Neural cell (in vitro differentiated cells): ENCODE results near the gene ZDHHC16. TPM values are rescaled to one million over a fixed set of nuclear protein-coding genes. Genes with fewer than 3 reads are reported as not detected.

ENCODE experiments used
- H2AFZ ChIP-seq: fragments of 200-600, 300-800 bp; sonication (generic), shearing (Covaris generic); 2 replicates; pipeline ENCODE4 v1.6.0; 2014; ENCODE audit warnings: low read depth, mild to moderate bottlenecking, antibody characterized with exemption, low read length, moderate library complexity
- H3F3A ChIP-seq: fragments of 200-600 bp; shearing (Covaris generic); 2 replicates; pipeline ENCODE4 v1.6.1; 2016; ENCODE audit warnings: mild to moderate bottlenecking, moderate library complexity, mixed read lengths, antibody characterized with exemption, low read length; ENCODE audit not compliant: insufficient read depth, poor library complexity, severe bottlenecking
- H3K27ac ChIP-seq: fragments of 200-600, 300-800 bp; sonication (generic), shearing (Covaris generic); 2 replicates; pipeline ENCODE4 v1.5.1; 2014; ENCODE audit warnings: mild to moderate bottlenecking, low read length, moderate library complexity
- H3K27me3 ChIP-seq: fragments of 300-800, 200-600 bp; sonication (generic), shearing (Covaris generic); 2 replicates; pipeline ENCODE4 v1.6.0; 2014; ENCODE audit warnings: mild to moderate bottlenecking, low read depth, low read length, moderate library complexity; ENCODE audit not compliant: insufficient read depth
- H3K36me3 ChIP-seq: fragments of 300-800, 200-600 bp; sonication (generic), shearing (Covaris generic); 2 replicates; pipeline ENCODE4 v1.5.1; 2014; ENCODE audit warnings: mild to moderate bottlenecking, antibody characterized with exemption, low read length, moderate library complexity; ENCODE audit not compliant: insufficient read depth
- H3K4me2 ChIP-seq: fragments of 300-800, 200-600 bp; sonication (generic), shearing (Covaris generic); 2 replicates; pipeline ENCODE4 v1.6.0; 2014; ENCODE audit warnings: mild to moderate bottlenecking, low read length
- H3K4me3 ChIP-seq: fragments of 300-800, 200-600 bp; sonication (generic), shearing (Covaris generic); 2 replicates; pipeline ENCODE4 v1.5.1; 2014; ENCODE audit warnings: mild to moderate bottlenecking, low read length, moderate library complexity
- H3K79me2 ChIP-seq: fragments of 200-600 bp; shearing (Covaris generic); replicated peaks from 2 replicates; pipeline ENCODE4 v1.6.0; 2014; ENCODE audit warnings: mild to moderate bottlenecking, low read length, moderate library complexity; ENCODE audit not compliant: insufficient read depth
- H3K9ac ChIP-seq: fragments of 300-800, 200-600 bp; sonication (generic), shearing (Covaris generic); 2 replicates; pipeline ENCODE4 v1.6.1; 2016; ENCODE audit warnings: mild to moderate bottlenecking, low read length, mixed read lengths
- H3K9me2 ChIP-seq: fragments of 200-600 bp; shearing (Covaris generic); 2 replicates; pipeline ENCODE4 v1.6.1; 2016; ENCODE audit warnings: mild to moderate bottlenecking, low read length, mixed read lengths; ENCODE audit not compliant: insufficient read depth
- H3K9me3 ChIP-seq: fragments of 200-600, 300-800 bp; sonication (generic), shearing (Covaris generic); 2 replicates; pipeline ENCODE4 v1.6.1; 2016; ENCODE audit warnings: mild to moderate bottlenecking, mixed run types, low read length, moderate library complexity, mixed read lengths
- H4K20me1 ChIP-seq: fragments of 200-600 bp; shearing (Covaris generic); 2 replicates; pipeline ENCODE4 v1.6.1; 2016; ENCODE audit warnings: mild to moderate bottlenecking, mixed run types; ENCODE audit not compliant: insufficient read depth
- EP300 ChIP-seq: fragments of 450-650 bp; conservative IDR thresholded peaks from 2 replicates; pipeline ENCODE4 v1.6.1; 2014; ENCODE audit warnings: antibody characterized with exemption, mild to moderate bottlenecking, moderate library complexity; ENCODE audit not compliant: poor library complexity, severe bottlenecking
- EZH2 ChIP-seq: fragments of 200-600, 300-800 bp; shearing (Covaris generic), sonication (generic); IDR thresholded peaks from 2 replicates; pipeline ENCODE4 v1.6.1; 2014; ENCODE audit warnings: antibody characterized with exemption, low read length, borderline replicate concordance, mild to moderate bottlenecking; ENCODE audit not compliant: insufficient read depth, poor library complexity, severe bottlenecking
- MXI1 ChIP-seq: fragments of 450-650 bp; conservative IDR thresholded peaks from 2 replicates; pipeline ENCODE4 v1.6.1; 2014; ENCODE audit warnings: antibody characterized with exemption, mild to moderate bottlenecking; ENCODE audit not compliant: poor library complexity, severe bottlenecking
- POLR2AphosphoS5 ChIP-seq: IDR thresholded peaks from 2 replicates; pipeline ENCODE4 v1.6.1; 2012
- RAD21 ChIP-seq: fragments of 450-650 bp; conservative IDR thresholded peaks from 2 replicates; pipeline ENCODE4 v1.6.1; 2014; ENCODE audit warnings: antibody characterized with exemption, mild to moderate bottlenecking, moderate library complexity
- SMC3 ChIP-seq: fragments of 450-650 bp; conservative IDR thresholded peaks from 2 replicates; pipeline ENCODE4 v1.6.1; 2014; ENCODE audit warnings: antibody characterized with exemption, mild to moderate bottlenecking, moderate library complexity; ENCODE audit not compliant: poor library complexity
- TAF1 ChIP-seq: IDR thresholded peaks from 2 replicates; pipeline ENCODE4 v1.6.1; 2012; ENCODE audit warnings: low read depth
- polyA plus RNA-seq: library from polyadenylated mRNA; depleted of rRNA; stranded (reverse); fragments of >200 nt; gene quantifications from 2 replicates; pipeline ENCODE4 v1.2.3, GENCODE V29; 2014
- TF ChIP-seq, protein P1 (sequence below): IDR thresholded peaks from 2 replicates; pipeline ENCODE4 v1.6.1; 2012; ENCODE audit warnings: borderline replicate concordance
- TF ChIP-seq, protein P2 (sequence below): fragments of 450-650 bp; IDR thresholded peaks from 2 replicates; pipeline ENCODE4 v1.5.1; 2014; ENCODE audit warnings: antibody characterized with exemption, mild to moderate bottlenecking, moderate library complexity; ENCODE audit not compliant: poor library complexity, severe bottlenecking

Gene ZDHHC16
- polyA plus RNA-seq, 1 donor from 2014 or later = 34.3 TPM

DNA sequence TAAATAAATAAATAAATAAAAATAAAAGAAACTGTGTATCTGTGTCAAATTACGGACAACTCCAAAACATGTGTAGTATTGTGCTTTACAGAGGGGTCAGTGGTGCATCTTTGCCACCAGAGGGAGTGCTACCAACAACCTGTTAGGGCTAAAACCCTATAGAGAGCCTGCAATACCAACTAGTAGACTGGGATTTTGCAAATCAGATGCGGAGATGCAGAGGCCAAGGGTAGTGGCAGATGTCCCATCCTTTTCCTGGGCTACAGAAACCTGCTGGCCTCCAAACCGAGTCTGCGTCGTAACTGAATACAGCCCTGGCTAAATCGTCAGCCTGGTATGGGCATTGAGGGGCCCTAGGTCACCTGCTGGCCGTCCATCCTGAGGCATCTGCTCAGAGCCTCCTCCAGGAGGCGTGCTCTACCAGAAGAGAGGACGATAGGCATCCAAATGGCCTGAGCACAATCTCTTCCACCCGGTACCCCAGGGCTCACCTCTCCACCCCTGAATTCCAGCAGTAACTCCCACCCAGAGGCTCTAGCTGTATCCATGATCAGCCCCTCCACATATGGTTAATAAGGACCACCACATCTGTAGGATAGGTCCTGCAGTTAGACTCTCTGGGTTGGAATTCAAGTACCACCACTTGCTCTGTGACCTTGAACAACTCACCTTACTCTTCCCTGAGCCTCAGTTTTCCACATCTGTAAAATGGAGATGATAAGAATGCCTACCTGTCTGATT lies 38.6 kb upstream of the ZDHHC16 start:
- Histone ChIP-seq H2AFZ (no peak overlapping the region), H3K9me2 (no peaks in the 10 kb centered on the region), H3K27me3 (no peaks in the 10 kb centered on the region), H4K20me1 (no peaks in the 10 kb centered on the region), H3K36me3 (no peaks in the 10 kb centered on the region), H3F3A (no peaks in the 10 kb centered on the region), H3K4me2 (no peak overlapping the region), H3K9ac (no peak overlapping the region), H3K27ac (no peak overlapping the region), H3K79me2 (no peaks in the 10 kb centered on the region), H3K9me3 (no peaks in the 10 kb centered on the region), H3K4me3 (no peak overlapping the region)
- no peak for TF ChIP-seq EZH2
- no peak for TF ChIP-seq MXI1
- peak; percentile 52 for TF ChIP-seq RAD21
- TF ChIP-seq POLR2AphosphoS5 = no peak
- TF ChIP-seq, protein P1, sequence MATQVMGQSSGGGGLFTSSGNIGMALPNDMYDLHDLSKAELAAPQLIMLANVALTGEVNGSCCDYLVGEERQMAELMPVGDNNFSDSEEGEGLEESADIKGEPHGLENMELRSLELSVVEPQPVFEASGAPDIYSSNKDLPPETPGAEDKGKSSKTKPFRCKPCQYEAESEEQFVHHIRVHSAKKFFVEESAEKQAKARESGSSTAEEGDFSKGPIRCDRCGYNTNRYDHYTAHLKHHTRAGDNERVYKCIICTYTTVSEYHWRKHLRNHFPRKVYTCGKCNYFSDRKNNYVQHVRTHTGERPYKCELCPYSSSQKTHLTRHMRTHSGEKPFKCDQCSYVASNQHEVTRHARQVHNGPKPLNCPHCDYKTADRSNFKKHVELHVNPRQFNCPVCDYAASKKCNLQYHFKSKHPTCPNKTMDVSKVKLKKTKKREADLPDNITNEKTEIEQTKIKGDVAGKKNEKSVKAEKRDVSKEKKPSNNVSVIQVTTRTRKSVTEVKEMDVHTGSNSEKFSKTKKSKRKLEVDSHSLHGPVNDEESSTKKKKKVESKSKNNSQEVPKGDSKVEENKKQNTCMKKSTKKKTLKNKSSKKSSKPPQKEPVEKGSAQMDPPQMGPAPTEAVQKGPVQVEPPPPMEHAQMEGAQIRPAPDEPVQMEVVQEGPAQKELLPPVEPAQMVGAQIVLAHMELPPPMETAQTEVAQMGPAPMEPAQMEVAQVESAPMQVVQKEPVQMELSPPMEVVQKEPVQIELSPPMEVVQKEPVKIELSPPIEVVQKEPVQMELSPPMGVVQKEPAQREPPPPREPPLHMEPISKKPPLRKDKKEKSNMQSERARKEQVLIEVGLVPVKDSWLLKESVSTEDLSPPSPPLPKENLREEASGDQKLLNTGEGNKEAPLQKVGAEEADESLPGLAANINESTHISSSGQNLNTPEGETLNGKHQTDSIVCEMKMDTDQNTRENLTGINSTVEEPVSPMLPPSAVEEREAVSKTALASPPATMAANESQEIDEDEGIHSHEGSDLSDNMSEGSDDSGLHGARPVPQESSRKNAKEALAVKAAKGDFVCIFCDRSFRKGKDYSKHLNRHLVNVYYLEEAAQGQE = no peak
- TF ChIP-seq, protein P2, sequence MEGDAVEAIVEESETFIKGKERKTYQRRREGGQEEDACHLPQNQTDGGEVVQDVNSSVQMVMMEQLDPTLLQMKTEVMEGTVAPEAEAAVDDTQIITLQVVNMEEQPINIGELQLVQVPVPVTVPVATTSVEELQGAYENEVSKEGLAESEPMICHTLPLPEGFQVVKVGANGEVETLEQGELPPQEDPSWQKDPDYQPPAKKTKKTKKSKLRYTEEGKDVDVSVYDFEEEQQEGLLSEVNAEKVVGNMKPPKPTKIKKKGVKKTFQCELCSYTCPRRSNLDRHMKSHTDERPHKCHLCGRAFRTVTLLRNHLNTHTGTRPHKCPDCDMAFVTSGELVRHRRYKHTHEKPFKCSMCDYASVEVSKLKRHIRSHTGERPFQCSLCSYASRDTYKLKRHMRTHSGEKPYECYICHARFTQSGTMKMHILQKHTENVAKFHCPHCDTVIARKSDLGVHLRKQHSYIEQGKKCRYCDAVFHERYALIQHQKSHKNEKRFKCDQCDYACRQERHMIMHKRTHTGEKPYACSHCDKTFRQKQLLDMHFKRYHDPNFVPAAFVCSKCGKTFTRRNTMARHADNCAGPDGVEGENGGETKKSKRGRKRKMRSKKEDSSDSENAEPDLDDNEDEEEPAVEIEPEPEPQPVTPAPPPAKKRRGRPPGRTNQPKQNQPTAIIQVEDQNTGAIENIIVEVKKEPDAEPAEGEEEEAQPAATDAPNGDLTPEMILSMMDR = peak; percentile 71
- TF ChIP-seq SMC3 = peak; percentile 71
- TF ChIP-seq TAF1 = no peak

DNA sequence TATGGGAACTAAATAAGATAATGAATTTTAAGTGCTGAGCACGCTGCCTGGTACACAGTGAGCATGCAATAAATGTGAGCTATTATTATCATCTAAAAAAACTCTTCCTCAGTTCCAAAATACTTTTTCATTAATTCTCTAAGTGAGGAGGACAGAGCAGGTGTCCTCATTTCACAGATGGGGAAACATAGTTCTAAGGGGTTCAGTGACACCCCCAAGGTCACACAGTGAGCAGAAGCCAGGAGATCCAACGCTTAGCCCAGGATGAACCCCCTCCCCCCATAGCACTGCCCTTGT lies 38.1 kb upstream of the ZDHHC16 start:
- H2AFZ ChIP-seq = no peak overlapping the region
- no peaks in the 10 kb centered on the region for H3K79me2 ChIP-seq
- H3K4me3 ChIP-seq = no peak overlapping the region
- H3F3A ChIP-seq = no peaks in the 10 kb centered on the region
- H3K27ac ChIP-seq = no peak overlapping the region
- no peak overlapping the region for H3K9ac ChIP-seq
- H3K4me2 ChIP-seq = no peak overlapping the region
- H3K9me3 ChIP-seq = no peaks in the 10 kb centered on the region
- no peaks in the 10 kb centered on the region for H3K9me2 ChIP-seq
- no peaks in the 10 kb centered on the region for H4K20me1 ChIP-seq
- TF ChIP-seq EZH2 = no peak
- no peaks in the 10 kb centered on the region for H3K36me3 ChIP-seq
- no peaks in the 10 kb centered on the region for H3K27me3 ChIP-seq

DNA sequence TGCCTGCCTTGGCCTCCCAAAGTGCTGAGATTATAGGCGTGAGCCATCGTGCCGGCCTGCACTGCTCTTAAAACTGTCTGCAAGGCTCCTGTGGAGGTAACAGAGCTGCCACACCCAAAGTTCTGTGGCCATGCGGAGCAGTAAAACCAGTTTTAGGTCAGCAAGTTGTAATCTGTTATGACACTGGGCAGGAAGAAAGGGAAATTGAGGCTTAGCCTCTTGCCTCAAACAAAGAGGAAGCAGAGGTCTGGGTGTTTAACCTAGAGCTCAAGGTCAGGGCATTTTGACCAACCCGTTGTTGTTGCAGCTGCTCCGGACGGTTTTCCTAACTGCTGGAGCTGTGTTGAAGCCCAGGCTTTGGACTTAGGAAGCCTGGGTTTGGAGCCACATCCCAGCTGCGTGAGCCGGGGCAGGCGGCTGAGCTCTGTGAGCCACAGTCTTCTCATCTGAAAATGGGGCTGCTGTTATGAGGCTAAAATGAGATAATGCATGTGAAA lies 37.4 kb upstream of the ZDHHC16 start:
- H3K9me3 ChIP-seq = no peaks in the 10 kb centered on the region
- no peaks in the 10 kb centered on the region for H3K36me3 ChIP-seq
- H3K79me2 ChIP-seq = no peaks in the 10 kb centered on the region
- H3K9me2 ChIP-seq = no peaks in the 10 kb centered on the region
- TF ChIP-seq EP300 (no peak), MXI1 (no peak), SMC3 (no peak), POLR2AphosphoS5 (no peak), RAD21 (no peak), TAF1 (no peak), EZH2 (no peak)
- TF ChIP-seq, protein P1 = no peak
- TF ChIP-seq, protein P2 = no peak
- no peak overlapping the region for H3K4me2 ChIP-seq
- no peaks in the 10 kb centered on the region for H4K20me1 ChIP-seq
- H3K9ac ChIP-seq = no peak overlapping the region
- no peak overlapping the region for H3K27ac ChIP-seq
- no peak overlapping the region for H2AFZ ChIP-seq
- H3K4me3 ChIP-seq = no peak overlapping the region
- H3F3A ChIP-seq = no peaks in the 10 kb centered on the region
- H3K27me3 ChIP-seq = no peaks in the 10 kb centered on the region
